K562 (cell line): ENCODE results near the gene TTC13. TPM values are rescaled to one million over a fixed set of nuclear protein-coding genes. Genes with fewer than 3 reads are reported as not detected.

Experiments
- ATAC-seq: fragments of 200-7000 bp; cut with Tn5 transposase; 3 replicates; pipeline ENCODE4 v1.9.1; 2020; ENCODE audit warnings: moderate library complexity
- BruUV-seq: library from RNA; stranded (reverse); fragments of 400-500 nt; replicated peaks from 2 replicates; lab custom pipeline; 2021; lab: Mats Ljungman, UMichigan
- CTCF ChIA-PET: fragments of 300-600 bp; formaldehyde crosslinking; extraction: SDS; loops from one replicate; lab custom pipeline; 2021; ENCODE audit warnings: low intra/inter-chr PET ratio; lab: Yijun Ruan, JAX
- POLR2A ChIA-PET: fragments of 300-600, 350-650 bp; sonication (Branson Sonifier 250); formaldehyde crosslinking; extraction: SDS; loops from one replicate; lab custom pipeline; 2021; ENCODE audit warnings: antibody characterized with exemption, inconsistent platforms; lab: Yijun Ruan, JAX
- DNase-seq, 4 experiments: peaks; one replicate each; pipeline versions ENCODE4 v3.0.0 to v3.0.0-alpha.2; 2011 to 2018; ENCODE audit warnings: low spot score in 3 of 4, mixed read lengths in 3 of 4; ENCODE audit errors: extremely low read depth in 1 of 4
- FAIRE-seq: peaks from 2 replicates; lab custom pipeline; 2011; peaks lifted over from hg19 to GRCh38; lab: Jason Lieb, UNC
- H2AFZ ChIP-seq: 2 replicates; pipeline ENCODE4 v1.6.0; 2011; ENCODE audit warnings: low read depth, low read length, control low read depth, inconsistent platforms
- H3K27ac ChIP-seq: fragments of 200-600 bp; 3 replicates; pipeline ENCODE4 v1.8.0; 2011; ENCODE audit warnings: low read depth, mild to moderate bottlenecking, control low read depth, inconsistent platforms, low read length, moderate library complexity, mixed read lengths; ENCODE audit errors: extremely low read depth
- H3K27me3 ChIP-seq, 2 experiments: fragments of 300-600 bp in 1 of 2; 2 replicates in 1 of 2; 3 replicates in 1 of 2; pipeline versions ENCODE4 v1.6.0 to v1.8.0; 2011; ENCODE audit warnings: inconsistent platforms in 2 of 2, low read length in 2 of 2, mild to moderate bottlenecking in 1 of 2, mixed read lengths in 1 of 2, moderate library complexity in 1 of 2; ENCODE audit not compliant: control insufficient read depth in 2 of 2, insufficient read depth in 2 of 2
- H3K36me3 ChIP-seq: fragments of 300-600 bp; 3 replicates; pipeline ENCODE4 v1.8.0; 2011; ENCODE audit warnings: mild to moderate bottlenecking, low read length, inconsistent platforms; ENCODE audit not compliant: control insufficient read depth, insufficient read depth
- H3K4me1 ChIP-seq, 2 experiments: fragments of 200-600 bp in 1 of 2; replicated peaks in 1 of 2; 2 replicates in 1 of 2; 3 replicates in 1 of 2; pipeline versions ENCODE4 v1.5.1 to v1.8.0; 2011; ENCODE audit warnings: inconsistent platforms in 2 of 2, low read length in 2 of 2, mild to moderate bottlenecking in 1 of 2, mixed read lengths in 1 of 2, moderate library complexity in 1 of 2; ENCODE audit not compliant: control insufficient read depth in 2 of 2, insufficient read depth in 2 of 2
- H3K4me2 ChIP-seq: 2 replicates; pipeline ENCODE4 v1.6.1; 2011; ENCODE audit warnings: low read length, control low read depth, inconsistent platforms, mixed read lengths; ENCODE audit not compliant: insufficient read depth
- H3K4me3 ChIP-seq: fragments of 200-600 bp; sonication (generic), shearing (Covaris generic); 2 replicates; pipeline ENCODE4 v1.5.1; 2016; ENCODE audit warnings: control low read depth, inconsistent platforms
- H3K79me2 ChIP-seq: fragments of 200-600 bp; 3 replicates; pipeline ENCODE4 v1.8.0; 2011; ENCODE audit warnings: low read length, inconsistent platforms; ENCODE audit not compliant: control insufficient read depth, insufficient read depth
- H3K9ac ChIP-seq, 2 experiments: 2 replicates each; pipeline versions ENCODE4 v1.6.0 to v1.6.1; 2011; ENCODE audit warnings: low read depth in 2 of 2, low read length in 2 of 2, control low read depth in 1 of 2, inconsistent platforms in 1 of 2, mild to moderate bottlenecking in 1 of 2, mixed read lengths in 1 of 2; ENCODE audit not compliant: insufficient read depth in 1 of 2
- H3K9me1 ChIP-seq: one replicate; pipeline ENCODE4 v1.6.0; 2011; ENCODE audit warnings: inconsistent platforms, mild to moderate bottlenecking, low read length, moderate library complexity; ENCODE audit not compliant: control insufficient read depth, insufficient read depth
- H3K9me3 ChIP-seq: replicated peaks from 2 replicates; pipeline ENCODE4 v1.5.1; 2011; ENCODE audit warnings: low read depth, low read length, inconsistent platforms; ENCODE audit not compliant: control insufficient read depth, insufficient read depth
- H4K20me1 ChIP-seq: replicated peaks from 2 replicates; pipeline ENCODE4 v1.6.1; 2011; ENCODE audit warnings: low read length, inconsistent platforms, mixed read lengths; ENCODE audit not compliant: control insufficient read depth, insufficient read depth
- HDAC1 ChIP-seq, 2 experiments: fragments of 450-650 bp; IDR thresholded peaks; 2 replicates each; pipeline ENCODE4 v1.6.1; 2016 to 2017; ENCODE audit warnings: inconsistent platforms in 1 of 2, mild to moderate bottlenecking in 1 of 2, moderate library complexity in 1 of 2
- HDAC2 ChIP-seq: fragments of 450-650 bp; IDR thresholded peaks from 2 replicates; pipeline ENCODE4 v1.6.1; 2016; ENCODE audit warnings: mild to moderate bottlenecking
- NR1H2 ChIP-seq: sonication (generic); formaldehyde crosslinking; IDR thresholded peaks from 2 replicates; pipeline ENCODE4 v1.4.0; 2020; ENCODE audit warnings: mild to moderate bottlenecking, missing genetic modification reagents
- POLR2G ChIP-seq: fragments of 200-400 bp; formaldehyde crosslinking; IDR thresholded peaks from 2 replicates; pipeline ENCODE4 v1.6.1; 2017; ENCODE audit warnings: low read depth, mild to moderate bottlenecking, antibody characterized with exemption, low read length, moderate library complexity
- RBFOX2 ChIP-seq: fragments of 200-400 bp; formaldehyde crosslinking; IDR thresholded peaks from 2 replicates; pipeline ENCODE4 v1.6.1; 2017; ENCODE audit warnings: low read depth, mild to moderate bottlenecking, low read length, moderate library complexity
- SMAD4 ChIP-seq: fragments of 250-450 bp; sonication (Bioruptor Pico); conservative IDR thresholded peaks from 2 replicates; pipeline ENCODE4 v1.8.0; 2021; ENCODE audit warnings: inconsistent platforms, mild to moderate bottlenecking, moderate library complexity
- TSC22D4 ChIP-seq: fragments of 450-650 bp; IDR thresholded peaks from 2 replicates; pipeline ENCODE4 v1.6.1; 2016; ENCODE audit warnings: missing genetic modification characterization, missing biosample characterization, control low read depth
- ZNF282 ChIP-seq: sonication (generic); formaldehyde crosslinking; IDR thresholded peaks from 2 replicates; pipeline ENCODE4 v1.8.1; 2023; ENCODE audit warnings: missing genetic modification reagents
- WGBS: fragments of 100-300 bp; shearing (Covaris generic); methylation state at CpG from one replicate; pipeline ENCODE4 v1.1.6; 2016; ENCODE audit warnings: low coverage, mixed read lengths; ENCODE audit not compliant: insufficient coverage; ENCODE audit errors: missing lambda C conversion rate; 5-methylcytosine and 5-hydroxymethylcytosine counted together
- in situ Hi-C: fragments of 300-500 bp; cut with MboI; formaldehyde crosslinking; loops from 4 replicates; pipeline ENCODE4 v1.15.0; 2018; ENCODE audit warnings: inconsistent platforms, mixed read lengths
- intact Hi-C: fragments of 100-400 bp; cut with micrococcal nuclease; formaldehyde crosslinking; loops from 2 replicates; pipeline ENCODE4 v1.14.2; 2022
- polyA plus RNA-seq, 8 experiments: library from polyadenylated mRNA; depleted of rRNA in 4 of 8; stranded (reverse) in 5 of 8; unstranded in 3 of 8; fragments of >200 nt; fragmentation: Nextera tagmentation in 2 of 8; fragmentation: Illumina TruSeq in 1 of 8; extraction: Ambion mirVana in 2 of 8; extraction: Trizol in 1 of 8; gene quantifications; 2 replicates each; pipeline versions ENCODE4 v1.2.1 to v1.2.3, GENCODE V29; 2011 to 2014; ENCODE audit warnings: inconsistent platforms in 1 of 8, missing spikeins in 1 of 8
- total RNA-seq, 7 experiments: library from RNA; depleted of rRNA in 6 of 7; stranded (reverse); fragments of >200 nt in 6 of 7; fragmentation: Illumina TruSeq in 2 of 7; extraction: Trizol in 2 of 7; gene quantifications; 2 replicates each; pipeline versions ENCODE4 v1.2.1 to v1.2.3, GENCODE V29; 2011 to 2021; ENCODE audit warnings: low replicate concordance in 1 of 7
- TF ChIP-seq, protein P1 (sequence below): fragments of 200-800 bp; sonication (Bioruptor generic); IDR thresholded peaks from 2 replicates; pipeline ENCODE4 v1.6.1; 2017; ENCODE audit warnings: missing genetic modification characterization, missing compliant biosample characterization
- TF ChIP-seq, protein P2 (sequence below): fragments of 250-450 bp; sonication (Bioruptor Pico); IDR thresholded peaks from 2 replicates; pipeline ENCODE4 v1.9.0; 2021; ENCODE audit warnings: mild to moderate bottlenecking, inconsistent platforms
- TF ChIP-seq, protein P3 (sequence below): sonication (generic); formaldehyde crosslinking; IDR thresholded peaks from 2 replicates; pipeline ENCODE4 v1.8.0; 2022; ENCODE audit warnings: missing genetic modification reagents, mild to moderate bottlenecking, moderate library complexity, borderline replicate concordance

The TTC13 gene
- total and polyA plus RNA-seq, 9 of the 15 experiments (the other 6 are each of a cell fraction or from before 2014, with no cell fraction given), result 1.7 to 13.8 (median 9.6) TPM

DNA sequence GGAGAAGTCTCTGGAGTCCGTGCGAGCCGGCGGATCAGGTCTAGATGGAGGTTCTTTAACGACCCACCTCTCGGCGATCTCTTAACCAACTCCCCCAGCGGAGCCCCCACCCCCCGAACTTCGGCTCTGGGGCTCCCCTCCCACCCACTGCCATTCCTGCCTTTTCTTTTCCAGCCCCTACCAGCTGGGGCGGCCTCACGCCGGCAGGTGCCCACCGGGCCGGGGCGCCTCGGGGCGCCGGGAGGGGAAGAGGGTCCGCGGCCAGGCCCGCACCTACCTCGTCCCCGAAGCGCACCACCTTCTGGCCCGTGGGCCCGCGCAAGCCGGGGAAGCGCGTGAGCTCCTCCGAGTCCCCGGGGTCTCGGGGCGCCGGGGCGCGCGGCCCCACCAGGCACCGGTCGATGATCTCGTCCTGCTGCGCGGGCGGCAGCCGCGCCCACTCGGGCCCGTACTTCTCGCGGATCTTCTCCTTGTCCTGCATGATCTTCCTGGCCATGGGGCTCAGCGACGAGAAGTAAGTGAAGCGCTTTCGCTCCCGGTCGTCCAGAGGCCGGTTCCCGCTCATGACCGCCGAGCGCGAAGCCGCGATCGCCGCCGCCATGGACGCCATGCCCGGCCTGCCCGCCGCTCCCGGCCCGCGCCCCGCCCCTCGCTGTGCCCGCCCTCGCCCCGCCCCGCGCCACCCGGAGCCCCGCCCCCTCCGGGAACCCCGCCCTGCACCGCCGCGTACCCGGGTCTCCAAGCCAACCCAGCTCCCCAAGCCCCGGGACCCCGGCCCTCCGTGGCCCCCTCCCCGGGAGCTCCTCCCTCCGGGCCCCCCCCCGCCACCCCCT, 110.5 kb downstream of the TTC13 start, which contains the start of gene C1orf198:
Gene C1orf198, minus strand, starts transcription at position 619 of the 833 bp plus-strand sequence. Its CDS starts 9 bp downstream, at position 610.
- BruUV-seq, result no TSS peak
- Histone ChIP-seq H3K36me3 (no peaks in the 10 kb centered on the region), H2AFZ (peak within 1 kb of the TSS; percentile 98), H3K4me3 (peak within 1 kb of the TSS; percentile 75), H3K27me3 (no peaks in the 10 kb centered on the region), H3K4me2 (peak within 1 kb of the TSS; percentile 82), H3K9me3 (no peaks in the 10 kb centered on the region), H3K9me1 (no peaks in the 10 kb centered on the region), H3K27ac (peak within 1 kb of the TSS; percentile 51), H4K20me1 (no peaks in the 10 kb centered on the region), H3K9ac (peak within 1 kb of the TSS; percentile 72 to 99), H3K79me2 (peaks cover 4% of the 10 kb centered on the region; the same call in 1 of the 3 replicates), H3K4me1 (peaks cover 18 to 26% of the 10 kb centered on the region in 2 experiments; a peak in 4 of 5 replicates)
- FAIRE-seq (no peak), ATAC-seq (peak; percentile 91), DNase-seq (peak; percentile 63 to 97 (median 94))
- WGBS, result 1% methylated on average over 38 of the region's 96 CpGs
- intact Hi-C loops (loop anchor here (5.0 to 10.0 kb wide), 2 partner anchors 109 to 223 kb away; partner anchors contain the start of genes ARV1, COG2 and TTC13), in situ Hi-C loops (no loop called here)
- CTCF ChIA-PET, result interaction anchor here (0.9 kb wide), 1 partner anchor 343 kb away, joined by 3 read pairs; no protein-coding TSS in a partner anchor
- POLR2A ChIA-PET, result interaction anchor here (0.6 to 1.6 kb wide), 10 partner anchors 8 to 1203 kb away, joined by 3 to 5 read pairs (median 4); no protein-coding TSS in a partner anchor
- TF ChIP-seq, protein P1, sequence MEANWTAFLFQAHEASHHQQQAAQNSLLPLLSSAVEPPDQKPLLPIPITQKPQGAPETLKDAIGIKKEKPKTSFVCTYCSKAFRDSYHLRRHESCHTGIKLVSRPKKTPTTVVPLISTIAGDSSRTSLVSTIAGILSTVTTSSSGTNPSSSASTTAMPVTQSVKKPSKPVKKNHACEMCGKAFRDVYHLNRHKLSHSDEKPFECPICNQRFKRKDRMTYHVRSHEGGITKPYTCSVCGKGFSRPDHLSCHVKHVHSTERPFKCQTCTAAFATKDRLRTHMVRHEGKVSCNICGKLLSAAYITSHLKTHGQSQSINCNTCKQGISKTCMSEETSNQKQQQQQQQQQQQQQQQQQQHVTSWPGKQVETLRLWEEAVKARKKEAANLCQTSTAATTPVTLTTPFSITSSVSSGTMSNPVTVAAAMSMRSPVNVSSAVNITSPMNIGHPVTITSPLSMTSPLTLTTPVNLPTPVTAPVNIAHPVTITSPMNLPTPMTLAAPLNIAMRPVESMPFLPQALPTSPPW (CRISPR knock-in tag), result peak; percentile 82
- TF ChIP-seq POLR2G (peak; percentile 84), HDAC1 (IDR thresholded peaks at IDR 0.05) (peak in 1 of 2 experiments; percentile 42; a peak in 2 of 4 replicates), TSC22D4 (tag) (no peak), NR1H2 (CRISPR knock-in tag) (peak; percentile 33; the same call in 1 of the 2 replicates), RBFOX2 (peak; percentile 76), HDAC2 (no peak), SMAD4 (CRISPR knock-in tag) (0 out of 2 replicates have a peak, but pooled peaks have one; percentile 23), ZNF282 (CRISPR knock-in tag) (no peak)
- TF ChIP-seq, protein P2, sequence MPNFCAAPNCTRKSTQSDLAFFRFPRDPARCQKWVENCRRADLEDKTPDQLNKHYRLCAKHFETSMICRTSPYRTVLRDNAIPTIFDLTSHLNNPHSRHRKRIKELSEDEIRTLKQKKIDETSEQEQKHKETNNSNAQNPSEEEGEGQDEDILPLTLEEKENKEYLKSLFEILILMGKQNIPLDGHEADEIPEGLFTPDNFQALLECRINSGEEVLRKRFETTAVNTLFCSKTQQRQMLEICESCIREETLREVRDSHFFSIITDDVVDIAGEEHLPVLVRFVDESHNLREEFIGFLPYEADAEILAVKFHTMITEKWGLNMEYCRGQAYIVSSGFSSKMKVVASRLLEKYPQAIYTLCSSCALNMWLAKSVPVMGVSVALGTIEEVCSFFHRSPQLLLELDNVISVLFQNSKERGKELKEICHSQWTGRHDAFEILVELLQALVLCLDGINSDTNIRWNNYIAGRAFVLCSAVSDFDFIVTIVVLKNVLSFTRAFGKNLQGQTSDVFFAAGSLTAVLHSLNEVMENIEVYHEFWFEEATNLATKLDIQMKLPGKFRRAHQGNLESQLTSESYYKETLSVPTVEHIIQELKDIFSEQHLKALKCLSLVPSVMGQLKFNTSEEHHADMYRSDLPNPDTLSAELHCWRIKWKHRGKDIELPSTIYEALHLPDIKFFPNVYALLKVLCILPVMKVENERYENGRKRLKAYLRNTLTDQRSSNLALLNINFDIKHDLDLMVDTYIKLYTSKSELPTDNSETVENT (CRISPR knock-in tag), result peak; percentile 69; the same call in 1 of the 2 replicates
- TF ChIP-seq, protein P3, sequence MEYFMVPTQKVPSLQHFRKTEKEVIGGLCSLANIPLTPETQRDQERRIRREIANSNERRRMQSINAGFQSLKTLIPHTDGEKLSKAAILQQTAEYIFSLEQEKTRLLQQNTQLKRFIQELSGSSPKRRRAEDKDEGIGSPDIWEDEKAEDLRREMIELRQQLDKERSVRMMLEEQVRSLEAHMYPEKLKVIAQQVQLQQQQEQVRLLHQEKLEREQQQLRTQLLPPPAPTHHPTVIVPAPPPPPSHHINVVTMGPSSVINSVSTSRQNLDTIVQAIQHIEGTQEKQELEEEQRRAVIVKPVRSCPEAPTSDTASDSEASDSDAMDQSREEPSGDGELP (CRISPR knock-in tag), result peak; percentile 38
